ENCODE results near the gene PDK3. TPM values are rescaled to one million over a fixed set of nuclear protein-coding genes. Genes with fewer than 3 reads are reported as not detected.

Gene PDK3
- total and polyA plus RNA-seq, 7 donors: 3.6 to 63.2 (median 47.6) TPM

- TF ChIP-seq POLR2A (IDR thresholded peaks at IDR 0.05): no peak
- TF ChIP-seq EP300 (IDR thresholded peaks at IDR 0.05): no peak
- no peak for TF ChIP-seq POLR2AphosphoS5 (IDR thresholded peaks at IDR 0.05)
- TF ChIP-seq, protein P1, sequence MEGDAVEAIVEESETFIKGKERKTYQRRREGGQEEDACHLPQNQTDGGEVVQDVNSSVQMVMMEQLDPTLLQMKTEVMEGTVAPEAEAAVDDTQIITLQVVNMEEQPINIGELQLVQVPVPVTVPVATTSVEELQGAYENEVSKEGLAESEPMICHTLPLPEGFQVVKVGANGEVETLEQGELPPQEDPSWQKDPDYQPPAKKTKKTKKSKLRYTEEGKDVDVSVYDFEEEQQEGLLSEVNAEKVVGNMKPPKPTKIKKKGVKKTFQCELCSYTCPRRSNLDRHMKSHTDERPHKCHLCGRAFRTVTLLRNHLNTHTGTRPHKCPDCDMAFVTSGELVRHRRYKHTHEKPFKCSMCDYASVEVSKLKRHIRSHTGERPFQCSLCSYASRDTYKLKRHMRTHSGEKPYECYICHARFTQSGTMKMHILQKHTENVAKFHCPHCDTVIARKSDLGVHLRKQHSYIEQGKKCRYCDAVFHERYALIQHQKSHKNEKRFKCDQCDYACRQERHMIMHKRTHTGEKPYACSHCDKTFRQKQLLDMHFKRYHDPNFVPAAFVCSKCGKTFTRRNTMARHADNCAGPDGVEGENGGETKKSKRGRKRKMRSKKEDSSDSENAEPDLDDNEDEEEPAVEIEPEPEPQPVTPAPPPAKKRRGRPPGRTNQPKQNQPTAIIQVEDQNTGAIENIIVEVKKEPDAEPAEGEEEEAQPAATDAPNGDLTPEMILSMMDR (IDR thresholded peaks at IDR 0.05): no peak
- no peaks in the 10 kb centered on the region for H3K27me3 ChIP-seq
- DNase-seq: no peak
- H3K4me3 ChIP-seq: no peak overlapping the region
- no peaks in the 10 kb centered on the region for H3K4me1 ChIP-seq
- H3K36me3 ChIP-seq: peaks cover 0 to 23% (median 0%) of the 10 kb centered on the region in 4 donors
- intact Hi-C loops (cut with DNase I): no loop called here
- H3K9me3 ChIP-seq: no peaks in the 10 kb centered on the region
- H3K27ac ChIP-seq: no peak overlapping the region
Measured at GRCh38 chrX:24536551-24536950, 71.5 kb downstream of the PDK3 start.

DNA sequence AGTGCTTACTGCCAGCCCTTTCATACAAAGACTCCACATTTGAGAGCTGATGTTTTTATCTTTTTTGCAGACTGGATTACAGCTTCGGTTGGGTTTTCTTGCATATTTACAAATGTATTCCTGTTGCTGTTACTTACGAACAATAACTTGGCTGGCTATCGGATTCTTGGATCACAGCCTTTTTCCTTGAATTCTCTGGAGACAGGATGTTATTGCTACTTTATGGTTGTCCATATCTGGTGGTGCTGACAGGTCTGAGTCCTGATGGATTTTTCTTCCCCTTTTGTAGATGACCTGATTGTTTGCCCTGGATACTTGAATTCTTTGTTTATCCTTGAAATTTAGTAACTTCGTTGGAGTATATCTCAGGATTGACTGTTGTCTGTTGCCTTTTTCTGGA lies 77.7 kb downstream of the PDK3 start:
- H3K27me3 ChIP-seq: no peaks in the 10 kb centered on the region
- peaks cover 0 to 7% (median 0%) of the 10 kb centered on the region in 4 donors for H3K36me3 ChIP-seq
- TF ChIP-seq EP300 (IDR thresholded peaks at IDR 0.05): no peak
- DNase-seq: no peak
- intact Hi-C loops (cut with DNase I): no loop called here
- 75 to 80% methylated on average over 4 of the region's 4 CpGs for WGBS, 2 donors
- H3K4me1 ChIP-seq: peaks cover 0 to 4% (median 0%) of the 10 kb centered on the region in 4 donors
- no peak overlapping the region for H3K27ac ChIP-seq
- H3K9me3 ChIP-seq: no peaks in the 10 kb centered on the region
- no peak overlapping the region for H3K4me3 ChIP-seq

DNA sequence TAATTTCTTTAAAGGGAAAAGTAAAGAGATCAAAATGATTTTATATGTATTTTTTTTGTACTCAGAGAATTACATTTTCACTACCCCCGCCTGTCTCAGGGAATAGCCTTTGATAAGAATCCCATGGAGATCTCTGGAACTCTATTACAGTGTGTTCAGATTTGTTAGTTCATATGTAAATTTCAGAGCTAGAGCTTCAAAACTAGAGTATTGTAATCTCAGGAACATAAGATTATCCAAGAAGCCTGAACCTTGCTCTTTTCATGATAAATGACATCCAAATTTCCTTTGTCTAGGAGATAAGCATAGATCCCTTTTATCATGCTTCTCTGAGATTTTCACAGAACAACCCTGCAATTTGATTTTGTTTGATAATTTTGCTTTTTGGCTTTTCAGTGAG lies 82.9 kb downstream of the PDK3 start:
- no peak overlapping the region for H3K4me3 ChIP-seq
- no peaks in the 10 kb centered on the region for H3K9me3 ChIP-seq
- DNase-seq: no peak
- 97 to 100% methylated on average over 1 of the region's 1 CpG for WGBS, 2 donors
- intact Hi-C loops (cut with DNase I): no loop called here
- H3K27ac ChIP-seq: no peak overlapping the region
- peaks cover 0 to 6% (median 0%) of the 10 kb centered on the region in 4 donors for H3K4me1 ChIP-seq
- TF ChIP-seq EP300 (IDR thresholded peaks at IDR 0.05) (no peak), POLR2AphosphoS5 (IDR thresholded peaks at IDR 0.05) (no peak), POLR2A (IDR thresholded peaks at IDR 0.05) (no peak)
- TF ChIP-seq, protein P1 (IDR thresholded peaks at IDR 0.05): no peak
- no peaks in the 10 kb centered on the region for H3K27me3 ChIP-seq
- no peaks in the 10 kb centered on the region for H3K36me3 ChIP-seq

- intact Hi-C loops (cut with DNase I): no loop called here
- TF ChIP-seq, protein P1 (IDR thresholded peaks at IDR 0.05): no peak
- TF ChIP-seq POLR2A (IDR thresholded peaks at IDR 0.05): no peak
- no peak for TF ChIP-seq POLR2AphosphoS5 (IDR thresholded peaks at IDR 0.05)
- no peak for TF ChIP-seq EP300 (IDR thresholded peaks at IDR 0.05)
- H3K4me1 ChIP-seq: peaks cover 0 to 6% (median 0%) of the 10 kb centered on the region in 4 donors
- no peaks in the 10 kb centered on the region for H3K36me3 ChIP-seq
- H3K4me3 ChIP-seq: no peak overlapping the region
- no peaks in the 10 kb centered on the region for H3K27me3 ChIP-seq
- H3K27ac ChIP-seq: no peak overlapping the region
- no peak for DNase-seq
- WGBS, 2 donors: 93 to 97% methylated on average over 5 of the region's 5 CpGs
- no peaks in the 10 kb centered on the region for H3K9me3 ChIP-seq
Measured at GRCh38 chrX:24550166-24550565, 85.1 kb downstream of the PDK3 start.

GRCh38 chrX:24553011-24553410 lies 87.9 kb downstream of the PDK3 start:
- Histone ChIP-seq H3K36me3 (no peaks in the 10 kb centered on the region), H3K9me3 (no peaks in the 10 kb centered on the region), H3K4me1 (peaks cover 0 to 6% (median 0%) of the 10 kb centered on the region in 4 donors), H3K4me3 (no peak overlapping the region), H3K27ac (no peak overlapping the region), H3K27me3 (no peaks in the 10 kb centered on the region)
- WGBS, 2 donors: 65 to 75% methylated on average over 4 of the region's 4 CpGs
- TF ChIP-seq POLR2A (IDR thresholded peaks at IDR 0.05): no peak
- no peak for TF ChIP-seq POLR2AphosphoS5 (IDR thresholded peaks at IDR 0.05)
- TF ChIP-seq EP300 (IDR thresholded peaks at IDR 0.05): no peak
- TF ChIP-seq, protein P1 (IDR thresholded peaks at IDR 0.05): no peak
- DNase-seq: no peak
- intact Hi-C loops (cut with DNase I): no loop called here

Data from sigmoid colon (tissue), 7 donors.